ENCODE results near the gene L3HYPDH. TPM values are rescaled to one million over a fixed set of nuclear protein-coding genes. Genes with fewer than 3 reads are reported as not detected.

The L3HYPDH gene
- total and polyA plus RNA-seq, 2 donors (not counting 3 experiments of a cell fraction or from before 2014, with no cell fraction given), result 26.2 to 30.2 TPM

DNA sequence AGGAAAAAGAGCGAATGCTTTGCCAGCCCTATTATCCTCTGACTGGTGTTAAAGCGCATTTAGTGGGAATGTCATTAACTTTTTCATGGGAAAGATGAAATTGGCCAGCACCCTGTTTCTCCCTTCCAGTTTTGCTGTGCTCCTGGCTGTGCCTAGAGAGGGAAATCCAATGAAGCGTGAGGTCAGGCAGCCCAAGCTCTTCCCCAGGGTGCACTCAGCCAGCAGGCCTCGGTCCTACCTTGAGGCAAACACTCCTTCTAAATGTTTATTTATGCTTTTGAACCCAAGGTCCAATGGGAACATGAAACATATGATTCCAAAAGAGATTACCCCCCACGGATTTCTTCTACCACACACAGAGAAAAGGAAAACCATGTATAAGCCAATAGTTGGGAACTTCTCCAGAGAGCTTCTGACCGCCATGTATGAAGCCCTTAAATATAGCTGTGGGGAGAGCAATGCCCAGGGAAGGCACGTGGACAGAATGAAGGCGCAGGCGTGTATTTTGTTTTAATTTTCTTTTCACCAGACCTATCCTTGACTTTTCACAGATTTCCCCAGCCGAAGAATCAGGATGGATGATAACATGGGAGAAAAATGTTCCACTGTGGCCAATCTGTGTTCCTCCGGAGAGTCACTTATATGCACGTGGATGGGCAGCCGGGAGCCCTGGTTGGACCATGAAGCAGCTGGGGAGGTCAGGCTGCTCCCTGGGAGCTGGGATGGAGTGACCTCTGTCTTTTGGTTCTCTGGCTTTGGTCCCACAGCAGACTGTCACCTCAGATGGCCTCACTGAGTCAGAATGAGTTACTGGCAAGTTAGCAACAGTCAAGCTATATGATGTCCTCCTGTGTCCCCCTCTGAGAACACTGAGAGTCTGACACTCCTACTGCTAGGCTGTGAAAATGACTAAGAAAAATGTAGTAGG, 56.3 kb downstream of the L3HYPDH start:
- intact Hi-C loops (cut with micrococcal nuclease), result no loop called here
- peak; percentile 78 for FAIRE-seq
- H4K20me1 ChIP-seq (replicated peaks; ENCODE audit: control insufficient read depth, extremely low read depth, insufficient read depth, low read length), result no peaks in the 10 kb centered on the region
- peaks cover 11% of the 10 kb centered on the region for H3K4me1 ChIP-seq (ENCODE audit: control insufficient read depth, extremely low read depth, insufficient read depth, low read length)
- H3K9me3 ChIP-seq (replicated peaks; ENCODE audit: control insufficient read depth, insufficient read depth, low read length), result no peaks in the 10 kb centered on the region
- BruUV-seq (replicated peaks), result no TSS peak
- no peaks in the 10 kb centered on the region for H3K36me3 ChIP-seq (ENCODE audit: control insufficient read depth in 2 of 2, extremely low read depth in 1 of 2, insufficient read depth in 2 of 2, low read length in 2 of 2)
- H3K79me2 ChIP-seq (ENCODE audit: control insufficient read depth, insufficient read depth, low read length), result no peaks in the 10 kb centered on the region
- H3K27me3 ChIP-seq (ENCODE audit: control insufficient read depth in 2 of 2, insufficient read depth in 2 of 2, low read length in 2 of 2), result no peaks in the 10 kb centered on the region
- H3K9ac ChIP-seq (replicated peaks; ENCODE audit: extremely low read depth, insufficient read depth, low read length), result no peak overlapping the region
- no peak for DNase-seq (ENCODE audit: low read depth, low spot score)
- ChIA-PET CTCF (interaction anchor here (0.9 to 2.6 kb wide), 22 partner anchors 9 to 926 kb away, joined by 3 to 18 read pairs (median 6); partner anchors contain the start of gene DAAM1), POLR2A (no interaction called here)
- H3K27ac ChIP-seq (ENCODE audit: insufficient read depth, low read depth, low read length), result no peak overlapping the region
- TF ChIP-seq MYC (IDR thresholded peaks at IDR 0.05; ENCODE audit: low read depth, low read length), result no peak
- no peak for TF ChIP-seq JUN (IDR thresholded peaks at IDR 0.05; ENCODE audit: borderline replicate concordance, insufficient read depth, insufficient read length, low read depth)
- TF ChIP-seq FOS (IDR thresholded peaks at IDR 0.05; ENCODE audit: borderline replicate concordance, insufficient read depth, low read length), result no peak
- TF ChIP-seq POLR2A (IDR thresholded peaks at IDR 0.05; ENCODE audit: low read depth, low read length), result no peak
- no peak for TF ChIP-seq CTCF (IDR thresholded peaks at IDR 0.05; ENCODE audit: extremely low read depth in 1 of 2, insufficient read depth in 1 of 2, low read depth in 1 of 2, low read length in 2 of 2)
- no peak for TF ChIP-seq MAX (IDR thresholded peaks at IDR 0.05; ENCODE audit: insufficient read depth, insufficient read length)
- no peak for TF ChIP-seq POLR2AphosphoS5 (IDR thresholded peaks at IDR 0.05; ENCODE audit: insufficient read depth, low read depth, low read length)
- TF ChIP-seq GATA2 (IDR thresholded peaks at IDR 0.05; ENCODE audit: insufficient read depth, insufficient read length, low read depth, low read length), result no peak
- no peak for TF ChIP-seq EZH2 (IDR thresholded peaks at IDR 0.05; ENCODE audit: borderline replicate concordance, low read depth, low read length, severe bottlenecking)
- dilution Hi-C loops (cut with MboI; ENCODE audit: extremely low pct_ligation_motif_present, low sequenced_read_pairs), result no loop called here
- H3K9me1 ChIP-seq (replicated peaks; ENCODE audit: control insufficient read depth, extremely low read depth, insufficient read depth, low read length), result no peaks in the 10 kb centered on the region
- no peak overlapping the region for H2AFZ ChIP-seq (ENCODE audit: low read depth, low read length)
- H3K4me3 ChIP-seq (replicated peaks in 1 of 3; ENCODE audit: insufficient read depth in 1 of 3, low read depth in 1 of 3, low read length in 3 of 3), result no peak overlapping the region
- H3K4me2 ChIP-seq (ENCODE audit: insufficient read depth, low read length), result peak overlapping the region; percentile 17

All from endothelial cell of umbilical vein (primary cell).